GM23338 (cell line): Measurements from ENCODE around the gene TMEM242. TPM values are rescaled to one million over a fixed set of nuclear protein-coding genes. Genes with fewer than 3 reads are reported as not detected.

Source experiments
- ATAC-seq: fragments of 200-7000 bp; cut with Tn5 transposase; 3 replicates; pipeline ENCODE4 v1.9.1; 2020
- DNase-seq: peaks from one replicate; pipeline ENCODE4 v3.0.0-alpha.2; 2015; ENCODE audit warnings: low spot score
- H2AFZ ChIP-seq: fragments of 200-600 bp; sonication (generic); 2 replicates; pipeline ENCODE4 v1.8.0; 2016; ENCODE audit warnings: antibody characterized with exemption, mild to moderate bottlenecking, moderate library complexity
- H3F3A ChIP-seq: fragments of 200-600 bp; sonication (generic); replicated peaks from 2 replicates; pipeline ENCODE4 v1.8.0; 2017; ENCODE audit warnings: antibody characterized with exemption, mixed run types, low read depth
- H3K27ac ChIP-seq: fragments of 200-600 bp; sonication (generic); 2 replicates; pipeline ENCODE4 v1.6.1; 2016; ENCODE audit warnings: low read depth
- H3K27me3 ChIP-seq: fragments of 200-600 bp; sonication (generic); 2 replicates; pipeline ENCODE4 v1.8.0; 2016; ENCODE audit warnings: mild to moderate bottlenecking, mixed run types, moderate library complexity; ENCODE audit not compliant: insufficient read depth
- H3K36me3 ChIP-seq: fragments of 200-600 bp; sonication (generic); 2 replicates; pipeline ENCODE4 v1.8.0; 2016; ENCODE audit warnings: mild to moderate bottlenecking; ENCODE audit not compliant: insufficient read depth
- H3K4me1 ChIP-seq: fragments of 200-600 bp; sonication (generic); 2 replicates; pipeline ENCODE4 v1.8.0; 2016; ENCODE audit warnings: mild to moderate bottlenecking, moderate library complexity; ENCODE audit not compliant: insufficient read depth
- H3K4me2 ChIP-seq: fragments of 200-600 bp; sonication (generic); 2 replicates; pipeline ENCODE4 v1.7.1; 2017; ENCODE audit warnings: mixed run types
- H3K4me3 ChIP-seq: fragments of 200-600 bp; sonication (generic); 2 replicates; pipeline ENCODE4 v1.6.1; 2016; ENCODE audit warnings: mixed run types
- H3K79me2 ChIP-seq: fragments of 200-600 bp; sonication (generic); replicated peaks from 2 replicates; pipeline ENCODE4 v1.8.0; 2017; ENCODE audit warnings: mild to moderate bottlenecking; ENCODE audit not compliant: insufficient read depth
- H3K9me2 ChIP-seq: fragments of 200-600 bp; sonication (generic); 2 replicates; pipeline ENCODE4 v1.8.0; 2017; ENCODE audit not compliant: insufficient read depth
- H4K20me1 ChIP-seq: fragments of 200-600 bp; sonication (generic); replicated peaks from 2 replicates; pipeline ENCODE4 v1.8.0; 2017; ENCODE audit warnings: mild to moderate bottlenecking; ENCODE audit not compliant: insufficient read depth
- H3K27ac Mint-ChIP-seq: 2 replicates; pipeline ENCODE4 v1.8.0; 2020; ENCODE audit warnings: inconsistent platforms, mild to moderate bottlenecking, moderate library complexity, mixed read lengths
- H3K27me3 Mint-ChIP-seq: 3 replicates; pipeline ENCODE4 v1.8.0; 2022; ENCODE audit warnings: low read depth, mild to moderate bottlenecking, moderate library complexity, mixed read lengths, inconsistent platforms; ENCODE audit not compliant: insufficient read depth, poor library complexity
- H3K36me3 Mint-ChIP-seq: 3 replicates; pipeline ENCODE4 v1.8.0; 2021; ENCODE audit warnings: low read depth, mild to moderate bottlenecking, inconsistent platforms, moderate library complexity, mixed read lengths
- H3K4me1 Mint-ChIP-seq: 3 replicates; pipeline ENCODE4 v1.8.0; 2020; ENCODE audit warnings: mild to moderate bottlenecking, inconsistent platforms, mixed read lengths
- H3K4me3 Mint-ChIP-seq: 3 replicates; pipeline ENCODE4 v1.8.0; 2021; ENCODE audit warnings: moderate library complexity, mild to moderate bottlenecking, inconsistent platforms, mixed read lengths
- H3K9me3 Mint-ChIP-seq: 3 replicates; pipeline ENCODE4 v1.8.0; 2020; ENCODE audit warnings: moderate library complexity, mild to moderate bottlenecking, inconsistent platforms, mixed read lengths
- CREB1 ChIP-seq: fragments of 250-450 bp; sonication (Bioruptor Pico); IDR thresholded peaks from 2 replicates; pipeline ENCODE4 v1.5.0; 2020; ENCODE audit warnings: low read depth, mild to moderate bottlenecking, moderate library complexity
- CTCF ChIP-seq, 2 experiments: fragments of 200-600 bp in 1 of 2; sonication (generic) in 1 of 2; conservative IDR thresholded peaks; 2 replicates each; pipeline versions ENCODE4 v1.5.1 to v1.6.1; 2016 to 2017; ENCODE audit warnings: antibody characterized with exemption in 2 of 2, low read depth in 2 of 2, mild to moderate bottlenecking in 2 of 2, moderate library complexity in 1 of 2
- ETS1 ChIP-seq: IDR thresholded peaks from 2 replicates; pipeline ENCODE4 v1.6.1; 2016; ENCODE audit warnings: antibody characterized with exemption
- EZH2 ChIP-seq: fragments of 200-600 bp; sonication (generic); IDR thresholded peaks from one replicate; pipeline ENCODE4 v1.8.0; 2017; ENCODE audit warnings: antibody characterized with exemption, mild to moderate bottlenecking, low read depth; ENCODE audit not compliant: unreplicated experiment
- EZH2phosphoT487 ChIP-seq: fragments of 200-600 bp; sonication (generic); IDR thresholded peaks from one replicate; pipeline ENCODE4 v1.8.1; 2018; ENCODE audit warnings: antibody characterized with exemption; ENCODE audit not compliant: unreplicated experiment
- JUNB ChIP-seq: IDR thresholded peaks from one replicate; pipeline ENCODE4 v1.6.1; 2016; ENCODE audit warnings: antibody characterized with exemption; ENCODE audit not compliant: unreplicated experiment
- NANOG ChIP-seq: IDR thresholded peaks from 2 replicates; pipeline ENCODE4 v1.6.1; 2016; ENCODE audit warnings: antibody characterized with exemption, borderline replicate concordance
- POLR2AphosphoS5 ChIP-seq: IDR thresholded peaks from 2 replicates; pipeline ENCODE4 v1.6.1; 2016; ENCODE audit warnings: antibody characterized with exemption, low read depth
- REST ChIP-seq: IDR thresholded peaks from one replicate; pipeline ENCODE4 v1.6.1; 2018; ENCODE audit warnings: antibody characterized with exemption; ENCODE audit not compliant: unreplicated experiment
- STAT1 ChIP-seq: IDR thresholded peaks from one replicate; pipeline ENCODE4 v1.6.1; 2016; ENCODE audit warnings: antibody characterized with exemption; ENCODE audit not compliant: unreplicated experiment
- ZNF114 ChIP-seq: fragments of 250-450 bp; sonication (Bioruptor Pico); IDR thresholded peaks from 2 replicates; pipeline ENCODE4 v1.5.0; 2020; ENCODE audit warnings: mild to moderate bottlenecking, moderate library complexity
- ZNF331 ChIP-seq: fragments of 250-450 bp; sonication (Bioruptor Pico); IDR thresholded peaks from 2 replicates; pipeline ENCODE4 v1.5.0; 2020; ENCODE audit warnings: low read depth, mild to moderate bottlenecking, moderate library complexity
- polyA plus RNA-seq: library from polyadenylated mRNA; unstranded; fragments of >200 nt; fragmentation: Nextera tagmentation; extraction: Ambion mirVana; gene quantifications from 2 replicates; pipeline ENCODE4 v1.2.1, GENCODE V29; 2016
- total RNA-seq: library from RNA; depleted of rRNA; stranded (reverse); fragments of >200 nt; shearing (Covaris generic); gene quantifications from 2 replicates; pipeline ENCODE4 v1.2.3, GENCODE V29; 2014
- TF ChIP-seq, protein P1 (sequence below): fragments of 250-450 bp; sonication (Bioruptor Pico); IDR thresholded peaks from 2 replicates; pipeline ENCODE4 v1.5.0; 2020; ENCODE audit warnings: mild to moderate bottlenecking, moderate library complexity

The TMEM242 gene
- total and polyA plus RNA-seq, 2 experiments from 2014 or later: 3.7 to 9.7 TPM

- Mint-ChIP-seq H3K27ac (no peak overlapping the region), H3K27me3 (no peaks in the 10 kb centered on the region), H3K36me3 (peaks cover 14% of the 10 kb centered on the region), H3K9me3 (no peaks in the 10 kb centered on the region), H3K4me3 (no peak overlapping the region), H3K4me1 (peaks cover 23% of the 10 kb centered on the region)
- Histone ChIP-seq H3K4me1 (peaks cover 24% of the 10 kb centered on the region), H4K20me1 (peaks cover 2% of the 10 kb centered on the region; the same call in 1 of the 2 replicates), H3K4me3 (no peak overlapping the region), H3K27me3 (no peaks in the 10 kb centered on the region), H3K4me2 (no peak overlapping the region), H3K27ac (no peak overlapping the region), H3F3A (no peaks in the 10 kb centered on the region), H2AFZ (no peak overlapping the region), H3K79me2 (no peaks in the 10 kb centered on the region), H3K9me2 (no peaks in the 10 kb centered on the region), H3K36me3 (no peaks in the 10 kb centered on the region)
- DNase-seq (no peak), ATAC-seq (no peak)
- TF ChIP-seq EZH2: no peak
- no peak for TF ChIP-seq NANOG
- no peak for TF ChIP-seq CTCF (conservative IDR thresholded peaks at IDR 0.05; ENCODE audit: low read depth in 2 of 2)
- no peak for TF ChIP-seq ETS1
- TF ChIP-seq CREB1 (CRISPR knock-in tag): no peak
- no peak for TF ChIP-seq EZH2phosphoT487
- TF ChIP-seq, protein P1, sequence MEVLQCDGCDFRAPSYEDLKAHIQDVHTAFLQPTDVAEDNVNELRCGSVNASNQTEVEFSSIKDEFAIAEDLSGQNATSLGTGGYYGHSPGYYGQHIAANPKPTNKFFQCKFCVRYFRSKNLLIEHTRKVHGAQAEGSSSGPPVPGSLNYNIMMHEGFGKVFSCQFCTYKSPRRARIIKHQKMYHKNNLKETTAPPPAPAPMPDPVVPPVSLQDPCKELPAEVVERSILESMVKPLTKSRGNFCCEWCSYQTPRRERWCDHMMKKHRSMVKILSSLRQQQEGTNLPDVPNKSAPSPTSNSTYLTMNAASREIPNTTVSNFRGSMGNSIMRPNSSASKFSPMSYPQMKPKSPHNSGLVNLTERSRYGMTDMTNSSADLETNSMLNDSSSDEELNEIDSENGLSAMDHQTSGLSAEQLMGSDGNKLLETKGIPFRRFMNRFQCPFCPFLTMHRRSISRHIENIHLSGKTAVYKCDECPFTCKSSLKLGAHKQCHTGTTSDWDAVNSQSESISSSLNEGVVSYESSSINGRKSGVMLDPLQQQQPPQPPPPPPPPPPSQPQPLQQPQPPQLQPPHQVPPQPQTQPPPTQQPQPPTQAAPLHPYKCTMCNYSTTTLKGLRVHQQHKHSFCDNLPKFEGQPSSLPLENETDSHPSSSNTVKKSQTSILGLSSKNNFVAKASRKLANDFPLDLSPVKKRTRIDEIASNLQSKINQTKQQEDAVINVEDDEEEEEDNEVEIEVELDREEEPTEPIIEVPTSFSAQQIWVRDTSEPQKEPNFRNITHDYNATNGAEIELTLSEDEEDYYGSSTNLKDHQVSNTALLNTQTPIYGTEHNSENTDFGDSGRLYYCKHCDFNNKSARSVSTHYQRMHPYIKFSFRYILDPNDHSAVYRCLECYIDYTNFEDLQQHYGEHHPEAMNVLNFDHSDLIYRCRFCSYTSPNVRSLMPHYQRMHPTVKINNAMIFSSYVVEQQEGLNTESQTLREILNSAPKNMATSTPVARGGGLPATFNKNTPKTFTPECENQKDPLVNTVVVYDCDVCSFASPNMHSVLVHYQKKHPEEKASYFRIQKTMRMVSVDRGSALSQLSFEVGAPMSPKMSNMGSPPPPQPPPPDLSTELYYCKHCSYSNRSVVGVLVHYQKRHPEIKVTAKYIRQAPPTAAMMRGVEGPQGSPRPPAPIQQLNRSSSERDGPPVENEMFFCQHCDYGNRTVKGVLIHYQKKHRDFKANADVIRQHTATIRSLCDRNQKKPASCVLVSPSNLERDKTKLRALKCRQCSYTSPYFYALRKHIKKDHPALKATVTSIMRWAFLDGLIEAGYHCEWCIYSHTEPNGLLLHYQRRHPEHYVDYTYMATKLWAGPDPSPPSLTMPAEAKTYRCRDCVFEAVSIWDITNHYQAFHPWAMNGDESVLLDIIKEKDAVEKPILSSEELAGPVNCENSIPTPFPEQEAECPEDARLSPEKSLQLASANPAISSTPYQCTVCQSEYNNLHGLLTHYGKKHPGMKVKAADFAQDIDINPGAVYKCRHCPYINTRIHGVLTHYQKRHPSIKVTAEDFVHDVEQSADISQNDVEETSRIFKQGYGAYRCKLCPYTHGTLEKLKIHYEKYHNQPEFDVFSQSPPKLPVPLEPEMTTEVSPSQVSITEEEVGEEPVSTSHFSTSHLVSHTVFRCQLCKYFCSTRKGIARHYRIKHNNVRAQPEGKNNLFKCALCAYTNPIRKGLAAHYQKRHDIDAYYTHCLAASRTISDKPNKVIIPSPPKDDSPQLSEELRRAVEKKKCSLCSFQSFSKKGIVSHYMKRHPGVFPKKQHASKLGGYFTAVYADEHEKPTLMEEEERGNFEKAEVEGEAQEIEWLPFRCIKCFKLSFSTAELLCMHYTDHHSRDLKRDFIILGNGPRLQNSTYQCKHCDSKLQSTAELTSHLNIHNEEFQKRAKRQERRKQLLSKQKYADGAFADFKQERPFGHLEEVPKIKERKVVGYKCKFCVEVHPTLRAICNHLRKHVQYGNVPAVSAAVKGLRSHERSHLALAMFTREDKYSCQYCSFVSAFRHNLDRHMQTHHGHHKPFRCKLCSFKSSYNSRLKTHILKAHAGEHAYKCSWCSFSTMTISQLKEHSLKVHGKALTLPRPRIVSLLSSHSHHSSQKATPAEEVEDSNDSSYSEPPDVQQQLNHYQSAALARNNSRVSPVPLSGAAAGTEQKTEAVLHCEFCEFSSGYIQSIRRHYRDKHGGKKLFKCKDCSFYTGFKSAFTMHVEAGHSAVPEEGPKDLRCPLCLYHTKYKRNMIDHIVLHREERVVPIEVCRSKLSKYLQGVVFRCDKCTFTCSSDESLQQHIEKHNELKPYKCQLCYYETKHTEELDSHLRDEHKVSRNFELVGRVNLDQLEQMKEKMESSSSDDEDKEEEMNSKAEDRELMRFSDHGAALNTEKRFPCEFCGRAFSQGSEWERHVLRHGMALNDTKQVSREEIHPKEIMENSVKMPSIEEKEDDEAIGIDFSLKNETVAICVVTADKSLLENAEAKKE (CRISPR knock-in tag): no peak
- no peak for TF ChIP-seq JUNB
- no peak for TF ChIP-seq POLR2AphosphoS5
- TF ChIP-seq ZNF331: no peak
- no peak for TF ChIP-seq STAT1
- no peak for TF ChIP-seq ZNF114 (CRISPR knock-in tag)
- TF ChIP-seq REST: no peak
Observed at GRCh38 chr6:157307661-157308060, 15.7 kb downstream of the TMEM242 start.
